GM19395 (cell line): ENCODE data around the gene VIPAS39.

Source experiments
- ATAC-seq: cut with Tn5 transposase; IDR thresholded peaks from one replicate; pipeline ENCODE4 v1.9.1; 2021; ENCODE audit warnings: mild to moderate bottlenecking, moderate library complexity; ENCODE audit not compliant: unreplicated experiment

The VIPAS39 gene

DNA sequence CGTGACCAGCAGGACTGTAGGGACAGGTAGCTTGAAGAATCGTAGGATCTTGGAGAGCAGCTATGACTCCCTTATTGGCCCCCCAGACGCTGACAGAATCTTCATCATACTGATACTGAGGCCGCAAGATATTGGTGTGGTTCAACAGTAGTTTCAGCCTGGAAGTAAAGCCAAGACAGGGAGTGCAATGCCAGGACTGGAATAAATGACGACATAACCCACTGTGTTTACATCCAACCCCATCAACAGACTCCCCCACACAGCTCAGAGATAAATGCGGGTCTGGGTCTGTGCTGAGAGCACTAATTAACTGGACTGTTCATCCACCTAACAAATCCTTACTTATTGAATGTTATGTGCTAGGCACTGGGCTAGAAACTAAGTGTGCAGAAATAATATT is 50.7 kb downstream of the VIPAS39 start:
- no peak for ATAC-seq

- ATAC-seq = no peak
Observed at GRCh38 chr14:77406086-77406485, 51.3 kb downstream of the VIPAS39 start.

DNA sequence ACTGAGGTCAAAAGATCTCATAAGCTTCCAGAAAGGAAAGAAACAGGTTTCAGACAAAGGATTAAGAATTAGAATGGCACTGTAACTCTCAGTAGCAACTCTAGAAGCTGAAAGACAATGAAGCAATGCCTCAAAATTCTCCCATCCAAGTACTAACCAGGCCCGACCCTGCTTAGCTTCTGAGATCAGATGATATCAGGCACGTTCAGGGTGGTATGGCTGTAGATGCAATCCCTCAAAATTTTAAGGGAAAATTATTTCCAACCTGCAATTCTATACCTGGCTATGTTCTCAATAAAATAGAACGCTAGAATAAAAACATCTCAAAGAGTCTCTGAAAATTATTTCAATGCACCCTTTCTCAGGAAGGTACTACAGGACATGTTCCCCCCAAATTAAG is 53.6 kb downstream of the VIPAS39 start:
- ATAC-seq = no peak

GRCh38 chr14:77400216-77400615 is 57.2 kb downstream of the VIPAS39 start:
- ATAC-seq = no peak

DNA sequence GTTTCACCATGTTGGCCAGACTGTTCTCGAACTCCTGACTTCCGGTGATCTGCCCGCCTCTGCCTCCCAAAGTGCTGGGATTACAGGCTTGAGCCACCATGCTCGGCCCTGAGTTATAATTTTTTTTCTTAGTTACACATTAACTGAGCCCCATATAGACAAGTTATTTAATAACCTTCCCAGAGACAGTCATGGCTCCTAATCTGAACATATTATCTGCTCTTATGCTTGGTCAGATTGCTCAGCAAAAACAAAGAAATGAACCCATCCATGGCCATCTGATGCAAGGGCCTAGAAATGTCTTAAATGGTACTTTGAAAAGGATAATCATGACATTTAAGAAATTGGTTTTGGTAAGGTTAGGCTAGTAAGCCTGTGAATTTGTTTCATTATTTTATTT is 67.2 kb downstream of the VIPAS39 start:
- ATAC-seq = no peak

GRCh38 chr14:77378701-77379100 is 78.7 kb downstream of the VIPAS39 start:
- no peak for ATAC-seq

- peak; percentile 4 for ATAC-seq
Observed at GRCh38 chr14:77377502-77377844, 79.9 kb downstream of the VIPAS39 start.

- ATAC-seq = peak; percentile 84
Observed at GRCh38 chr14:77376771-77377501, 80.5 kb downstream of the VIPAS39 start, which contains the start of the genes SAMD15 and TMED8. TSS of gene SAMD15 (plus strand) at chr14:77377379. CDS start at chr14:77377419, 40 bp downstream. TSS of gene TMED8 (minus strand) at chr14:77377094. CDS start at chr14:77377053, 41 bp downstream.
